HG03469 (cell line): ENCODE measurements around the gene MBOAT1.

ENCODE experiments used
- ATAC-seq: cut with Tn5 transposase; IDR thresholded peaks from one replicate; pipeline ENCODE4 v1.9.1; 2021; ENCODE audit warnings: mild to moderate bottlenecking, moderate library complexity, moderate number of reproducible peaks; ENCODE audit not compliant: unreplicated experiment

The MBOAT1 gene

DNA sequence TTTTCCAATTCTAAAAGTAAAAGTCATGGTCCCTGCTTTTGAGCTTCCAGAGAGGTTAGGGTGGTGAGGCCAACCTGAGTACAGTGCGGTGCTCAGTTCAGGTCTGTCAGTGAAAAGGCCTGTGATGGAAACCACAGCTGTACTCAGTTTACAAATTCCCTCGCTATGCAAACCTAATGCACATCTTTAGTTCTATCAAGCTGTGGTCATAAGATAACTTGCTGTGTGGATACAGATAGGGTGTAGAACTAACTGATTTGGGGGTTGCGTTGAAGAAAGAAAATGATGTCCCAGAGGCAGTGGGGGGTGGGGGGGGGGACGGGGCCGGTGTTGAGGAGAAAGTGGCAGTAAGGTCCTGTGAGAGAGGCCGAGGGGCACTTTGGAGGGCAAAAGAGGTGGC lies 22.8 kb upstream of the MBOAT1 start:
- no peak for ATAC-seq

DNA sequence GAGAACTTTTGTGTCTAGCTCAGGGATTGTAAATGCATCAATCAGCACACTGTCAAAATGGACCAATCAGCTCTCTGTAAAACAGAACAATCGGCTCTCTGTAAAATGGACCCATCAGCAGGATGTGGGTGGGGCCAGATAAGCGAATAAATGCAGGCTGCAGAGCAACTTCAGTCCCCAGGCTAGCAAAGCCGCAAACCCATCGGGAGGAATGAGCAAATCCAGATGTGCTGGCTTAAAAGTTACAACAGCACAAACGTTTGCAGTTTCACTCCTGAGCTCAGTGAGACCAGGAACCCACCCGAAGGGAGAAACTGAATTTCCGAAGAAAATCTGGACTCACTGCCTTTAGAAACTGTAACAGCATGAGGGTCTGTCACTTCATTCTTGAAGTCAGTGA lies 21.9 kb upstream of the MBOAT1 start:
- no peak for ATAC-seq

DNA sequence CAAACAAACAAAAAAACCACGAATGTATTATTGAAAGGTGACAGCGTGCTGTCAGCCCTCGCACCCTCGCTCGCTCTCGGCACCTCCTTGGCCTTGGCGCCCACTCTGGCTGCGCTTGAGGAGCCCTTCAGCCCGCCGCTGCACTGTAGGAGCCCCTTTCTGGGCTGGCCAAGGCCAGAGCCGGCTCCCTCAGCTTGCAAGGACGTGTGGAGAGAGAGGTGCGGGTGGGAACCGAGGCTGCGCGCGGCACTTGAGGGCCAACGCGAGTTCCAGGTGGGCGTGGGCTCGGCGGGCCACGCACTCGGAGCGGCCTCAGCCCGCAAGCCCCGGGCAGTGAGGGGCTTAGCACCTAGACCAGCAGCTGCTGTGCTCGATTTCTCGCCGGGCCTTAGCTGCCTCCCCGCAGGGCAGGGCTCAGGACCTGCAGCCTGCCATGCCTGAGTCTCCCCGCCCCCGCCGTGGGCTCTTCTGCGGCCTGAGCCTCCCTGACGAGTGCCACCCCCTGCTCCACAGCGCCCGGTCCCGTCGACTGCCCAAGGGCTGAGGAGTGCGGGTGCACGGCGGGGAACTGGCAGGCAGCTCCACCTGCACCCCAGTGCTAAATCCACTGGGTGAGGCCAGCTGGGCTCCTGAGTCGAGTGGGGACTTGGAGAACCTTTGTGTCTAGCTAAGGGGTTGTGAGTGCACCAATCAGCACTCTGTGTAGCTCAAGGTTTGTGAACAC lies 20.9 kb upstream of the MBOAT1 start:
- no peak for ATAC-seq

DNA sequence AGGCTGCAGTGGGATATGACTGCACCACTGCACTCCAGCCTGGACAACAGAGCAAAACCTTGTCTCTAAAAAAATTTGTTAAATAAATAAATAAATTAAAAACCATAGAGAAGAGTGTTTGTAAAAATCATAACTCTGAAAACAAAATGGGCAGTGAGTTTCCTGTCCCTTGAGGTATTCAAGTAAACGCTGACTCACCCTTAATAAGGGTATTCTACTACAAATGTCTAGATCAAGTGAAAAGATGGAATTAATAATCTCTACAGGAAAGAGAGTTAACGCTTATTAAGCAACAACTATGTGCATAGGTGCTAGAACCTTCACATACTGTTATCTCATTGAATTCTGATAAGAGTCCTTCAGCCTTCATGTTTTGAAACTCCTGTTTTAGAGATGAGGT lies 19.9 kb upstream of the MBOAT1 start:
- ATAC-seq = no peak

DNA sequence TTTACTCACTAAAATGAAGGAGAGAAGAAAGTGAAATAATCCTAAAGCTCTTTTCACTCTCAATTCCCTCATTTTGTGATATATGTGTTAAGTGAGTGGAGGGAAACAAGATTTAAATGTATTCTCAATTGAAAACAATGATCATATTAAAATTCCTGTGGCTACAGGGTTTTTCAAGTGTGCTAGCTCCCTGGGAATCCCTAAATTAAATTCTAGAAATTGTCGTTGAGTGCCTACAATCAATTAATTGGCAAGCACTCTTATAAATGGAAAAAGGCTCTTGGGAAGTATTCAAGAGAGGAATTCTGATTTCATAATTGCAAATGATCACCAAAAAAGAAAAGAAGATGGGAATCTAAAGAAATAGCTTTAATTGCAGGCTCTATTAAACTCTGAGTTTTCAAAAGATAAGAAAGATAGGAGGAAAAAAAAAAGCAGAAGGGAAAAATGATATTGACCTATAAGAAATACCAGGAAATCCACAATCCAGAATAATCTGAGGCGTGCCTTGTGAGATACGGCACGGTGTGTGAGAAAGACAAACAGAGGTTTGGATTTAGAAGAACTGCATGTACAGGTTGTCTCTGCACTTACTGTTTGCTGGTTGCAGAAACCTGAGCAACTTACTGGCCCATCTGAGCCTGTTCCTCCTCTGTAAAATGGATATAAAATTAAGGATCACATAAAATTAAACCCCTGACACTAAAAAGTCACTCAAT lies 18.3 kb upstream of the MBOAT1 start:
- no peak for ATAC-seq

DNA sequence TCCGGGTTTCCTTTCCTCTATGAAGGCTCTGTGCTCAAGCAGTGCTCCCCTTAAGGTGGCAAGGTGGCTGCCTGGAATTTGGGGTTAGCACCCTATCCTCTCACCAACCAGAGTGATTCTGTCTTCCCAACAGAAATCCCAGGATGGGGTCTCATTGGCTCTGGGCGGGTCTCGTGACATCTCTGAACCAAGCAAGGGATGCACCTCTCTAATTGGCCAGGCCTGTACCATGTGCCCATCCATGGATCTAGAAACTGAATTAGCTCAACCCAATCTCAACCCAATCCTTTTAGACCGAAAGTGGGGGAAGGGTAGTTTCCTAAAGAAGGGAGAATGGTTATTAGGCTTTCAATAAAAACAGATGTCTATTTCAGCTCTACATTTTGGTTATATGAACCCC lies 17.6 kb upstream of the MBOAT1 start:
- no peak for ATAC-seq

DNA sequence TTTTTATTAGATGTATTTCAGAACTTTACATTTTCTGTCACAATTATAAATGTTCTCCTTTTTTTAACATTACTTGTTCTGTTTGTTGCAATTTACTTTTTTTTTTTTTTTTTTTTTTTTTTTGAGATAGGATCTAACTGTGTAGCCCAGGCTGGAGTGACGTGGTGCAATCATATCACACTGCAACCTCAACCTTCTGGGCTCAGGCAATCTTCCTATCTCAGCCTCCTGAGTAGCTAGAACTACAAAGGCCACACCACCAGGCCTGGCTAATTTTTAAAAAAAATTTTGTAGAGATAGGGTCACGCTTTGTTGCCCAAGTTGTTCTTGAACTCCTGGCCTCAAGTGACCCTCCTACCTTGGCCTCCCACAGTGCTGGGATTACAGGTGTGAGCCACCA lies 15.1 kb upstream of the MBOAT1 start:
- no peak for ATAC-seq

DNA sequence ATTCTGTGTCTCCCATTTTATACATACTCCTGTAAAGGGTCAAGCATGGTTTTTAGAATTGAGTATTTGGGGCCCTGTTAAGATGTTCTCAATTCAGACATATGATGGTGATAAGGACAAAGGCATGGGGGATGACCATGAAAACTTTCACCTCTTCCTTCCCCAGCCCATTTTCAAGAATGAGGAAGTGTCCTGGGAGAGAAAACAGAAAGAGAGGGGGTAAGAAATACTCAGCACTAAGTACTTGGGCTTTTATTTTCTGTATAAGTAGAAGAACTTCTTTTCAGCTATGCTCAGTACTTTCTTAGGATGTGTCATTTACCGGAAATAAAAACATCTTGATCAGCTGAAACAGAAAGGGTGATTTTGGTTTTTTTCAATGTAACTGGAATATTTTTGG lies 10.9 kb upstream of the MBOAT1 start:
- no peak for ATAC-seq

DNA sequence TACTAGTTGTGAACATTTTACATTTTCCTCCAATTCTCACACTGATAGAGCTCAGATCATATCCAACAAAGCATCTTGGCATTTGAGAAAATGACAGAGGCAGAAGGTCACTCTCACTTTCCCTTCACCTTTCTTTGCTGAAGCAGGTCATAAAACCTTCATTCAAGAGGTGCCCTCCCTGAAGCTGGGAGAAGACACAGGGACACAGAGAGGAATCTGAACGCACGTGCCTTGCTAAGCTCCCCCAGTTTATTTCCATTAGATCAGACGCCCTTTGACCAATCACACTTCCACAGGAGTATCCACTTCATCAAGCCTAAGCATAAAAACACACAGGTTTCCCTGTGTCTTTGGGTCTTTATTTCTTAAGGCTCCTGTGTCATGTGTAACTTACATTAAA lies 9.2 kb upstream of the MBOAT1 start:
- ATAC-seq = no peak

DNA sequence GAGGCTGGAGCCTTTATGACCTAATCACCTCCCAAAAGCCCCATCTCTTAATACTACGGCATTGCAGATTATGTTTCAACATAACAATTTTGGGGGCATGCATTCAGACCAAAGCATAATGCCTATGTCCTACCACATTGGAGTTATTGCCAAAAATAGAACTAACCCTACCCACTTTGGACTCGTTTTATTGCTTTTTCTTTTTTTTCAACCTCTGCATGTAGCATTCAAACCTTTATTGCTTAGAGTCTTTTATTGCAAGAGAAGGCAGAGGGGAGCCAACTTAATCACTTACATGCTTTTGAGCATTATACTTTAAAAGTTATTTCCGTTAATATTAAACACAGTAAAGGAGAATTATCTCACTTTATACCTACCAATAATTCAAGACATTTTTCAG lies 8.1 kb upstream of the MBOAT1 start:
- no peak for ATAC-seq

DNA sequence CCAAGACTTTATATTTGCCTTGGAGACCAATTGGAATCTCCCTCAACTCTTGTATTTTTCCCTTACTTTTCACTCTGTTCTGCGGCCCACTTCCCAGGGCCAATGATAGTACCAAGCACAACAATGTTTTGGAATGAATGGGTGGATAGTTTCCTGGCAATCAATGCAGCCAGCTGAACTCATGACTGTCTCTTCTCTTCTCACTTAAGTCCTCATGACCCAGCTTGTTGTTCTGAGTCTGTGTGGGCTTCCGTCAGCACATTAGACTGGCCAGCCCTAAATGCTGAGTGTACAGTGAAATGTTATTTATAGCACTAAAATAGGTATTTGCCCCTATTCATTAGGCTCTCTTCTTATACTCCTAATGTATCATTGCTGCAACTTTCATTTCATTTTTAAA lies 5.6 kb upstream of the MBOAT1 start:
- no peak for ATAC-seq

DNA sequence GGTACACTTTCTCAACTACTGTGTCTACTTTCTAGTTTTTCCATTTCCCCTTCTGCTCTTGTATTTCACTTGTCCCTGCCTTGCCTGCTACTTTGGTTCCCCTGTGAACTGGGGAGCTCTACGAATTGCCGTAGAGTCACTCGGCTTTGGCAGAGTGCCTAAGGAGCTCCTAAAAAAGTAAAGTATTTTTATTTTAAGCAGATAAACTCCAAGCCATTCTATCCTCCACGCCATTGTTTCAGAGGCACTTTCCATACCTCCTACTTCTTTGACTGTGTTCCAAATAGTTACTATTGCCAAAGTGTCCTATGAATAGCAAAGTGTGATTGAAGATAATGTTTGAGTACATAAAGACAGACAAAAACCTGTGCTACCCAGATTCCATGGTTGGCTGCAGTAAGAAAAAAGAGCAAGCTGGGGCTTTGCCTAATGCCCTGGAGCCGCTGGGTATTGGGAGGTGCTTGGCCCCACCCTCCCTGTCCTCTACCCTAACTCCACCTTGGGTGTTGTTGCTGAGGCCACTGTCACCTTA lies 5.1 kb upstream of the MBOAT1 start:
- ATAC-seq = no peak

DNA sequence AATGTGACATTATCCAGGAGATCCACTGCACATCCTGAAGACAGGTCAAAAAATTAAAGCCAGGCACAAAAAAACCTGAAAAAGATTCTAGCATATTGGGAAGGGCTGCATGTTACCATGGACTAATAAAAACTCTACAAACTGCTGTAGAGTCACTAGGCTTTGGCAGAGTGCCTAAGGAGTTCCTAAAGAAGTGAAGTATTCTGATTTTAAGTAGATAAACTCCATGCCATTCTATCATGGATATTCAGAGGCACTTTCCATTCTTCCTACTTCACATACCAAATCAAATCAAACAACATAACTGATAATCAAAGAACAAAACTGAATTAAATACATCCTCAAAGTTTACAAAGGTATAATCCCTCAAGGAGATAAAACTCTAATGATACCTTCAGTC lies 3.0 kb upstream of the MBOAT1 start:
- no peak for ATAC-seq

DNA sequence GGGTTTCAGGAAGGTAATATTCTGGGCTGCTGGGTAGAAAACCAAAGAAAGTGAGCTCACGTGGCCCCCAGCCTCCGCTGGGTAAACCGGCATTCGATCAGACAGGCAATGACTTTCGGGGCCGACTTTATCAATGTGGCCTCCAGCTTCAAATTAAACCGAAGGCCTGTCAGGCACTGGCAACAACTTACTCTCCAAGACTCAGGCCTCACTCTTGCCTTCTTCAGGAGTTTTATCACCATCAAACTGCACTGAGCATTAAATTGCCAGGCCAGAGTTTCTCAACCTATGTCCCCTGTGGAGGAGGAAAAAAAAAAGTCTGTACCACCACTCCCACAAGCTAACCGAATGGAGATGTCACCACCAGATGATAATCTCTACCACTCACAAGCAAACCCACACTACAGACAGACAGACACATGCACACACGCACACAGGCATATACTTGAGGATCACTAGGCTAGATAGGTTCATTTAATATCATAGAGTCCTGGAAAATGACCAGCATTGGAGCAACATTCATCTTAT lies 1.1 kb upstream of the MBOAT1 start:
- no peak for ATAC-seq

DNA sequence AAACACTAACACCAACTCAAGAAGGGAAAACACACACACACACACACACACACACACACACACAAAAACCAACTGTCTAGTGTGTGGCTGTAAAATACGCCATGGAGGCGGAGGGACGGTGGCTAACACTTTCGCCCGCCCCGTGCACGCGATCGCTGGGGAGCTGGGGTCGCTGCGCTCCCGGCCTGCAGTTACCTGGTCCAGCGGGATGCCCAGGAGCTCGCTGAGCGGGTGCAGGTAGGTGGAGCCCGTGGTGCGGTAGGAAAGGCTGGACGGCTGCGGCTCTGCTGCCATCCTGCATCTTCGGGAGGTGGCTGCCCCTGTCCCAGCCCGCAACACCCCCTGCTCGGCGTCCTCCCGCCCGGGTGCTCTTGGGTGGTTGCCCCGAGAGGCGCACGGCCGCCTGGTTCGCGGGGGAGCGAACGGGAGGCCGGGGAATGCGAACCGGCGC lies 303 bp downstream of the MBOAT1 start:
- no peak for ATAC-seq

DNA sequence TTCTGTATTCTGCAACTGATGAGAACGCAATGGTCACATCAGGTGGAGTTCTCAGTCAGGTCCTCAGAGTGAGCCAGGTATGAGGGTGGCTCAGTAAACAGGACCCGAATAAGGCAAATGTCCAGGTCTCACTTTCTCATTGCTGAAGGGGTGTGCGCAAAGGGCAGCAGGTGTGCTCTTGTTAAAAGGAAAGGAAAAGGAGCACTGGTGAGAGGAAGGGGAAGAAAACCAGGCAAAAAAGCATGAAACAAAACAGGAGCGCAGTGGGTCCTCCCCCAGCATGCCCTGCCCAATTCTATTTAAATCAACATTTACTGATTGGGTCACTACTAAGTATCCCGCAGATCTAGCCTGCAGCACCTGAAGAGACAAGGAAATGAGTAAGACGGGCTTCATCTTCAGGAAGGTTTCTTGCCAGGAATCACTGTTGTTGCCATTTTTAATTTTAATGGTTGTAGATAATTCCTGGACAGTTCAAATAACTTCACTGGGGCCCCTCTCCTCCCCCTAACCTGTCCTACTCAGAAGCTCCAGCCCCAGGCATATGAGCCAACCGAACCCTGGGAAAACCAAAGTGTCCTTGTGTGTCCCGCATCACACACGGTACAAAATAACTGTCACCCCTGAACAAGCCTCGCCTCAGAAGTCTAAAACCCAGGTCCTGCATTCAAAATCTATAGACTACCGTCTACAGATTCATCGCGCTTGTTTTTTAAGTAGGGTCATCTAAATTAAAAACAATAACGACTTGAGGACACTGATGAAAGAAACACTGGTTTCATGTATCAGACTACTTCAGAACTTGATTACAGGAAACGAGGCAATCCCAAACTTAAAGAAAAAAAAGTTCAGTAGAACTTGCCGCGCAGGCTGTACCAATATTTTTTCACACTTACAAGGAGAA lies 980 bp downstream of the MBOAT1 start:
- ATAC-seq = no peak

DNA sequence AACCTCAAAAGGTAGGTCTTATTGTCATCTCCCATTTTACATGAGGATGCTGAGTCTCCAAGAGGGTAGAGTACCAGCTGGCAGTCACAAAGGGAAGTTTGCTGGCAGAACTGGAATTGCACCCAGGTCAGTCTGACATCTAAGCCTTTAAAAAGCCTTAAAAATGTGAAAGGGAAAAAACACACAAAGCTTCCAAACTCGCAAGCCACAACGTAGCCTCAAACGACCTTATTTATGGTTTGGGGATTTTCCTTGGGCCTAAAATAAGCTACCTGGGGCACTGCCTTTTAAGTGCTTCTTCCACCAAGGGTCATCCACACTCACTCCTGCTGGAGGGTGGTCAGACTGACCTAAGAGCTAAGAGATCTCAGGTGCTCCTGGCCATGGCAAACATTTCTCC lies 2.1 kb downstream of the MBOAT1 start:
- no peak for ATAC-seq

DNA sequence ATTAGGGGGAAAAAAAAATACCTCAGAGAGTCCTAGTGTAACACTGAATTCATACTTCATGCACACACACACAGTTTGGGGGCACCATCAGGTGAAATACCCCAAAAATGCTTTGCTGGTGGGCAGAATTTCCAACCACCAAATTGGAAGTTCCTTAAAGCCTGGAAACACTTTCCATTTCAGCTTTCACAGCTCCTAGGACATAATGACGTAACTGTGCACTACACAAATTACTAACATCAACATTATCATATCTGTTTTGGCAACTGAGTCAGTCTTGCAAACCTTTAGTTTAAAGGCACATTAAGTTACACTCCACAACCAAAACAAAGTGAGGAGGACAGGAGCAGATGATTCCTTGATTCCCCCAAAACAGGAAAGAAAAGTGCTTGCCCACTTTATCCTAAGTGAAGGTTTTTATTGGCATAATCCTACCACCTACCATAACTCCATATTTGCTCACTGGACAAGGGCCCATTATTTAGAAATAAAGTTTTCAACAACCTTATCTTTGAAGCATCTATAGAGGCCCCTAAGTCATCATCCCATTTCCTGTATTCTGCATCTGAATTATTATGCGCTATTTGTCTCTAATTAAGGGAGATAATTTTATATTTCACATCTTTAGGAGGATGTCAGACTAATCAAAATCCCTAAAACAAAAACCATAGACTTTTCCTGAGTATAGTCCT lies 3.4 kb downstream of the MBOAT1 start:
- no peak for ATAC-seq

DNA sequence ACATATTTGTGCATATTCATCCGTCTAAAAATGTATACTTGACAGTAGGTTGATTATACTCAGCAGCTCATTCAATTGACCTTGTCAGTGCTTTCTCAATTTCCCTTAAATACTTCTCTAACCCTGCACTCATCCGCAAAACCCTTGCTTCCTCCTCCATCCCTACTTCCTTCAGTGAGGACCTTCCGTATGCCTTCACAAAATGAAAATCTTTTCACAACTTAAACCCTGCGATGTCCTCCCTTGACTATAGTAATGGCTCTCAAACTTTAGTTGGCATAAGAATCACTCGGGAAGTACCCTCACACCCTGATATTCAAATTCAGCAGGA lies 5.2 kb downstream of the MBOAT1 start:
- no peak for ATAC-seq

DNA sequence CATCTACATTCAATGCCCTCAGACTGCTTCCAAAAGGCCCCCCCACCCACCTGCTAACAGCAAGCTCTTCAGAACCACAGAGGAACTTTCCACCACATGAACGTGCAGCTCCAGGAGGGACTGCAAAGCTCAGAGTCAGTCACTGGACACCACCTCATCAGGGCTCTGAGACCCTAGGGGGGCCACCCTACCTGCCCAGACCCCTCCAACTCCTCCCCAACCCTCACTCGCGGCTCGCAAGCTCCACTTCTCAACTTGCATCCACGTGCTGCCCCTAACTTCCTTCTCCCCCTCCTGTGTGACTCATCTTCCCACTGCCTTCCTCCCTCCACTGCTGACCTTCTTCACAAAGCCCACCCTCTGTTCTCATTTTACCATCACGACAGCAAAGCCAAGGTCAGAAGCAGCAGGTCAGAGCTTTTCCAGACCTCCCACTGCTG lies 6.5 kb downstream of the MBOAT1 start:
- ATAC-seq = no peak

DNA sequence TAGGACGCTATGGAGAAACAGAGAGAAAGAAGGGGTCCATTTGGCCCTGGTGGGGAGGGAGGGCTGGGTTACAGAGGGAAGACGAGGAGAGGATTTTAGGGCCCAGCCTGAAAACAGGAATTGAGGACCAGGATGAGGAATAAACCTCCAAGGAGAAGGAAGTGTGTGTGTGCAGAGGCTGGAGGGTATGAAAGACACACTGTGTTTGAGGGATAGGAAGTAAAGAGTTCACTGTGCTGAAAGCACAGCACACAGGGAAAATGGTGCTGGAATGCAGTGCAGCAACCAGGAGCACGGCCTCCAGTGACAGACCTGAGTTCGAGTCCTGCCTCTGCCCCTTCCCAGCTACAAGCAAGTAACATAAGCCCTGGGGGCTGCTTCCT lies 7.8 kb downstream of the MBOAT1 start:
- ATAC-seq = no peak
